K562 (cell line): Measurements from ENCODE around the gene ZCCHC14. TPM values are rescaled to one million over a fixed set of nuclear protein-coding genes. Genes with fewer than 3 reads are reported as not detected.
A peak's percentile ranks its signal among the peaks of the same experiment; 100 is the strongest.

ENCODE experiments used
- BACH1 ChIP-seq: fragments of 200-800 bp; sonication (Bioruptor generic); IDR thresholded peaks from 2 replicates; pipeline ENCODE4 v1.6.1; 2016; ENCODE audit warnings: missing genetic modification characterization, missing compliant biosample characterization
- DNMT1 ChIP-seq: fragments of 450-650 bp; IDR thresholded peaks from 2 replicates; pipeline ENCODE4 v1.6.1; 2016; ENCODE audit warnings: antibody characterized with exemption, mild to moderate bottlenecking
- EP300 ChIP-seq: IDR thresholded peaks from 2 replicates; pipeline ENCODE4 v1.6.1; 2012; ENCODE audit warnings: low read length, improper control_type of control experiment
- GABPB1 ChIP-seq: sonication (generic); formaldehyde crosslinking; IDR thresholded peaks from 2 replicates; pipeline ENCODE4 v1.8.0; 2022; ENCODE audit warnings: mild to moderate bottlenecking, missing genetic modification reagents
- HDAC1 ChIP-seq, 2 experiments: fragments of 450-650 bp; IDR thresholded peaks; 2 replicates each; pipeline ENCODE4 v1.6.1; 2016 to 2017; ENCODE audit warnings: inconsistent platforms in 1 of 2, mild to moderate bottlenecking in 1 of 2, moderate library complexity in 1 of 2
- KDM4B ChIP-seq, 2 experiments: fragments of 450-650 bp in 1 of 2; sonication (generic) in 1 of 2; IDR thresholded peaks; 2 replicates each; pipeline ENCODE4 v1.6.1; 2016 to 2017; ENCODE audit warnings: borderline replicate concordance in 2 of 2, antibody characterized with exemption in 1 of 2, low read depth in 1 of 2, mild to moderate bottlenecking in 1 of 2
- KLF6 ChIP-seq: fragments of 250-450 bp; sonication (Bioruptor Pico); IDR thresholded peaks from 2 replicates; pipeline ENCODE4 v1.4.0; 2020; ENCODE audit warnings: mild to moderate bottlenecking, moderate library complexity, borderline replicate concordance
- NFRKB ChIP-seq: fragments of 450-650 bp; IDR thresholded peaks from 2 replicates; pipeline ENCODE4 v1.6.1; 2016; ENCODE audit warnings: low read depth
- SNRNP70 ChIP-seq: fragments of 200-400 bp; formaldehyde crosslinking; optimal IDR thresholded peaks from 2 replicates; pipeline ENCODE3; 2017; ENCODE audit warnings: low read depth, low read length
- ZNF121 ChIP-seq: sonication (generic); formaldehyde crosslinking; conservative IDR thresholded peaks from 2 replicates; pipeline ENCODE4 v1.8.0; 2022; ENCODE audit warnings: missing genetic modification reagents
- ZNF253 ChIP-seq: fragments of 250-450 bp; sonication (Bioruptor Pico); conservative IDR thresholded peaks from 2 replicates; pipeline ENCODE4 v1.6.1; 2021; ENCODE audit warnings: mild to moderate bottlenecking
- polyA plus RNA-seq, 8 experiments: library from polyadenylated mRNA; depleted of rRNA in 4 of 8; stranded (reverse) in 5 of 8; unstranded in 3 of 8; fragments of >200 nt; fragmentation: Nextera tagmentation in 2 of 8; fragmentation: Illumina TruSeq in 1 of 8; extraction: Ambion mirVana in 2 of 8; extraction: Trizol in 1 of 8; gene quantifications; 2 replicates each; pipeline versions ENCODE4 v1.2.1 to v1.2.3, GENCODE V29; 2011 to 2014; ENCODE audit warnings: inconsistent platforms in 1 of 8, missing spikeins in 1 of 8
- total RNA-seq, 7 experiments: library from RNA; depleted of rRNA in 6 of 7; stranded (reverse); fragments of >200 nt in 6 of 7; fragmentation: Illumina TruSeq in 2 of 7; extraction: Trizol in 2 of 7; gene quantifications; 2 replicates each; pipeline versions ENCODE4 v1.2.1 to v1.2.3, GENCODE V29; 2011 to 2021; ENCODE audit warnings: low replicate concordance in 1 of 7
- TF ChIP-seq, protein P1 (sequence below): fragments of 450-650 bp; IDR thresholded peaks from 2 replicates; pipeline ENCODE4 v1.6.1; 2016; ENCODE audit warnings: mild to moderate bottlenecking
- TF ChIP-seq, protein P2 (sequence below): IDR thresholded peaks from 2 replicates; pipeline ENCODE4 v1.6.1; 2016; ENCODE audit warnings: missing genetic modification characterization, missing compliant biosample characterization
- TF ChIP-seq, protein P3 (sequence below): sonication (generic); formaldehyde crosslinking; IDR thresholded peaks from 2 replicates; pipeline ENCODE4 v1.9.0; 2022; ENCODE audit warnings: mild to moderate bottlenecking, missing genetic modification reagents
- TF ChIP-seq, protein P4 (sequence below): sonication (generic); formaldehyde crosslinking; IDR thresholded peaks from 2 replicates; pipeline ENCODE4 v1.8.1; 2023; ENCODE audit warnings: mild to moderate bottlenecking, missing genetic modification reagents
- TF ChIP-seq, protein P5 (sequence below): sonication (generic); formaldehyde crosslinking; IDR thresholded peaks from 2 replicates; pipeline ENCODE4 v1.8.0; 2022; ENCODE audit warnings: mild to moderate bottlenecking, missing genetic modification reagents

Gene ZCCHC14
- total and polyA plus RNA-seq, 9 of the 15 experiments (the other 6 are each of a cell fraction or from before 2014, with no cell fraction given) = 1.5 to 12.4 (median 2.9) TPM

DNA sequence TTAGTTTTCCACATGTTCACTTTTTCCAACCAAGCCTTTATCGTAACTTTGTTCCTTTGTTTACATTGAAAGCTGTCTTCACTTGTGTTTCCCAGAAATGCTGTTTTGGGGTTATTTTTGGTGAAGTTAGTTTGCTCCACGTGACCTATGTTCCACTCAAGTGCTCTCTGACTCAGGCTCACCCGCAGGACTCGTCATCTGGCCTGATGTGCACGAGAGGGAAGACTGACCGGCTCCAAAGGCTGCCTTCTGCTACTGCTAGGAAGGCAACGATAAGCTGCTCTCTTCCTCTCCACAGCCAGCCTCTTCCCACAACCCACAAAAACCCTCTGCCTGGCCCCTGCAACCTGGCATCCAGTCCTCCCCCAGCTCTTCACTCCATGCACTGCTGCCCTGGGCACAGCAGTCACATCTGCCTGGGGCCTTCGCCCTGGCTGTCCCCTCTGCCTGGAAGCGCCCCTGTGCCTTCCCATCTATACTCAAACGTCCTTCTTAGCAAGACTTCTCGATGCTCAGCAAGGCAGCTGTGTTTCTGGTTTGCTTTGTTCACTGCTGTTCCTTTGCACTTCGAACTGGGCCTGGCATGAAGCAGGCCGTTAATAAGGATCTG, 28.0 kb downstream of the ZCCHC14 start (continued):
- TF ChIP-seq NFRKB (peak; percentile 30; the same call in 1 of the 2 replicates), KLF6 (no peak), BACH1 (tag) (no peak), ZNF253 (CRISPR knock-in tag) (no peak), EP300 (0 out of 2 replicates have a peak, but pooled peaks have one; percentile 24), ZNF121 (CRISPR knock-in tag) (no peak), SNRNP70 (no peak), GABPB1 (CRISPR knock-in tag) (0 out of 2 replicates have a peak, but pooled peaks have one; percentile 23), DNMT1 (no peak), KDM4B (IDR thresholded peaks at IDR 0.05; ENCODE audit: borderline replicate concordance in 2 of 2, low read depth in 1 of 2) (0 out of 4 replicates have a peak, but pooled peaks of 1 of the 2 experiments have one; percentile 31), HDAC1 (IDR thresholded peaks at IDR 0.05) (peak in 1 of 2 experiments; percentile 41; a peak in 2 of 4 replicates)
- TF ChIP-seq, protein P1, sequence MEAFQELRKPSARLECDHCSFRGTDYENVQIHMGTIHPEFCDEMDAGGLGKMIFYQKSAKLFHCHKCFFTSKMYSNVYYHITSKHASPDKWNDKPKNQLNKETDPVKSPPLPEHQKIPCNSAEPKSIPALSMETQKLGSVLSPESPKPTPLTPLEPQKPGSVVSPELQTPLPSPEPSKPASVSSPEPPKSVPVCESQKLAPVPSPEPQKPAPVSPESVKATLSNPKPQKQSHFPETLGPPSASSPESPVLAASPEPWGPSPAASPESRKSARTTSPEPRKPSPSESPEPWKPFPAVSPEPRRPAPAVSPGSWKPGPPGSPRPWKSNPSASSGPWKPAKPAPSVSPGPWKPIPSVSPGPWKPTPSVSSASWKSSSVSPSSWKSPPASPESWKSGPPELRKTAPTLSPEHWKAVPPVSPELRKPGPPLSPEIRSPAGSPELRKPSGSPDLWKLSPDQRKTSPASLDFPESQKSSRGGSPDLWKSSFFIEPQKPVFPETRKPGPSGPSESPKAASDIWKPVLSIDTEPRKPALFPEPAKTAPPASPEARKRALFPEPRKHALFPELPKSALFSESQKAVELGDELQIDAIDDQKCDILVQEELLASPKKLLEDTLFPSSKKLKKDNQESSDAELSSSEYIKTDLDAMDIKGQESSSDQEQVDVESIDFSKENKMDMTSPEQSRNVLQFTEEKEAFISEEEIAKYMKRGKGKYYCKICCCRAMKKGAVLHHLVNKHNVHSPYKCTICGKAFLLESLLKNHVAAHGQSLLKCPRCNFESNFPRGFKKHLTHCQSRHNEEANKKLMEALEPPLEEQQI = no peak
- TF ChIP-seq, protein P2, sequence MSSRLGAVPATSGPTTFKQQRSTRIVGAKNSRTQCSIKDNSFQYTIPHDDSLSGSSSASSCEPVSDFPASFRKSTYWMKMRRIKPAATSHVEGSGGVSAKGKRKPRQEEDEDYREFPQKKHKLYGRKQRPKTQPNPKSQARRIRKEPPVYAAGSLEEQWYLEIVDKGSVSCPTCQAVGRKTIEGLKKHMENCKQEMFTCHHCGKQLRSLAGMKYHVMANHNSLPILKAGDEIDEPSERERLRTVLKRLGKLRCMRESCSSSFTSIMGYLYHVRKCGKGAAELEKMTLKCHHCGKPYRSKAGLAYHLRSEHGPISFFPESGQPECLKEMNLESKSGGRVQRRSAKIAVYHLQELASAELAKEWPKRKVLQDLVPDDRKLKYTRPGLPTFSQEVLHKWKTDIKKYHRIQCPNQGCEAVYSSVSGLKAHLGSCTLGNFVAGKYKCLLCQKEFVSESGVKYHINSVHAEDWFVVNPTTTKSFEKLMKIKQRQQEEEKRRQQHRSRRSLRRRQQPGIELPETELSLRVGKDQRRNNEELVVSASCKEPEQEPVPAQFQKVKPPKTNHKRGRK (tag) = no peak
- TF ChIP-seq, protein P3, sequence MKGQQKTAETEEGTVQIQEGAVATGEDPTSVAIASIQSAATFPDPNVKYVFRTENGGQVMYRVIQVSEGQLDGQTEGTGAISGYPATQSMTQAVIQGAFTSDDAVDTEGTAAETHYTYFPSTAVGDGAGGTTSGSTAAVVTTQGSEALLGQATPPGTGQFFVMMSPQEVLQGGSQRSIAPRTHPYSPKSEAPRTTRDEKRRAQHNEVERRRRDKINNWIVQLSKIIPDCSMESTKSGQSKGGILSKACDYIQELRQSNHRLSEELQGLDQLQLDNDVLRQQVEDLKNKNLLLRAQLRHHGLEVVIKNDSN (CRISPR knock-in tag) = peak; percentile 93
- TF ChIP-seq, protein P4, sequence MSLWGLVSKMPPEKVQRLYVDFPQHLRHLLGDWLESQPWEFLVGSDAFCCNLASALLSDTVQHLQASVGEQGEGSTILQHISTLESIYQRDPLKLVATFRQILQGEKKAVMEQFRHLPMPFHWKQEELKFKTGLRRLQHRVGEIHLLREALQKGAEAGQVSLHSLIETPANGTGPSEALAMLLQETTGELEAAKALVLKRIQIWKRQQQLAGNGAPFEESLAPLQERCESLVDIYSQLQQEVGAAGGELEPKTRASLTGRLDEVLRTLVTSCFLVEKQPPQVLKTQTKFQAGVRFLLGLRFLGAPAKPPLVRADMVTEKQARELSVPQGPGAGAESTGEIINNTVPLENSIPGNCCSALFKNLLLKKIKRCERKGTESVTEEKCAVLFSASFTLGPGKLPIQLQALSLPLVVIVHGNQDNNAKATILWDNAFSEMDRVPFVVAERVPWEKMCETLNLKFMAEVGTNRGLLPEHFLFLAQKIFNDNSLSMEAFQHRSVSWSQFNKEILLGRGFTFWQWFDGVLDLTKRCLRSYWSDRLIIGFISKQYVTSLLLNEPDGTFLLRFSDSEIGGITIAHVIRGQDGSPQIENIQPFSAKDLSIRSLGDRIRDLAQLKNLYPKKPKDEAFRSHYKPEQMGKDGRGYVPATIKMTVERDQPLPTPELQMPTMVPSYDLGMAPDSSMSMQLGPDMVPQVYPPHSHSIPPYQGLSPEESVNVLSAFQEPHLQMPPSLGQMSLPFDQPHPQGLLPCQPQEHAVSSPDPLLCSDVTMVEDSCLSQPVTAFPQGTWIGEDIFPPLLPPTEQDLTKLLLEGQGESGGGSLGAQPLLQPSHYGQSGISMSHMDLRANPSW (CRISPR knock-in tag) = no peak
- TF ChIP-seq, protein P5, sequence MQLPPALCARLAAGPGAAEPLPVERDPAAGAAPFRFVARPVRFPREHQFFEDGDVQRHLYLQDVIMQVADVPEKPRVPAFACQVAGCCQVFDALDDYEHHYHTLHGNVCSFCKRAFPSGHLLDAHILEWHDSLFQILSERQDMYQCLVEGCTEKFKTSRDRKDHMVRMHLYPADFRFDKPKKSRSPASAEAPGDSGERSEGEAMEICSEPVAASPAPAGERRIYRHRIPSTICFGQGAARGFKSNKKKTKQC (CRISPR knock-in tag) = no peak
